K562 (cell line): ENCODE measurements around the gene DGCR2. TPM values are rescaled to one million over a fixed set of nuclear protein-coding genes. Genes with fewer than 3 reads are reported as not detected.

ENCODE experiments used
- AFF1 ChIP-seq, 2 experiments: fragments of 450-650 bp; IDR thresholded peaks; 2 replicates each; pipeline ENCODE4 v1.6.1; 2018; ENCODE audit warnings: mild to moderate bottlenecking in 2 of 2, low read depth in 1 of 2; ENCODE audit not compliant: partially characterized antibody in 2 of 2
- ARID3B ChIP-seq: fragments of 250-450 bp; sonication (Bioruptor Pico); IDR thresholded peaks from 2 replicates; pipeline ENCODE4 v1.4.0; 2020; ENCODE audit warnings: borderline replicate concordance
- DPF2 ChIP-seq: fragments of 450-650 bp; IDR thresholded peaks from 2 replicates; pipeline ENCODE4 v1.6.1; 2016
- FIP1L1 ChIP-seq: fragments of 200-400 bp; formaldehyde crosslinking; IDR thresholded peaks from 2 replicates; pipeline ENCODE4 v1.6.1; 2018; ENCODE audit warnings: mild to moderate bottlenecking, low read depth, low read length; ENCODE audit not compliant: poor library complexity, severe bottlenecking
- GATAD2A ChIP-seq: fragments of 450-650 bp; IDR thresholded peaks from 2 replicates; pipeline ENCODE4 v1.6.1; 2017
- KDM4B ChIP-seq, 2 experiments: fragments of 450-650 bp in 1 of 2; sonication (generic) in 1 of 2; IDR thresholded peaks; 2 replicates each; pipeline ENCODE4 v1.6.1; 2016 to 2017; ENCODE audit warnings: borderline replicate concordance in 2 of 2, antibody characterized with exemption in 1 of 2, low read depth in 1 of 2, mild to moderate bottlenecking in 1 of 2
- PHTF2 ChIP-seq: fragments of 250-450 bp; sonication (Bioruptor Pico); IDR thresholded peaks from 2 replicates; pipeline ENCODE4 v1.5.0; 2021; ENCODE audit warnings: mild to moderate bottlenecking
- PKNOX1 ChIP-seq: fragments of 450-650 bp; IDR thresholded peaks from 2 replicates; pipeline ENCODE4 v1.6.1; 2016
- PTBP1 ChIP-seq: fragments of 200-400 bp; formaldehyde crosslinking; IDR thresholded peaks from 2 replicates; pipeline ENCODE4 v1.6.1; 2017; ENCODE audit warnings: low read depth, low read length
- RERE ChIP-seq: sonication (generic); formaldehyde crosslinking; IDR thresholded peaks from 2 replicates; pipeline ENCODE4 v1.8.0; 2023; ENCODE audit warnings: missing genetic modification reagents, mild to moderate bottlenecking, borderline replicate concordance
- SIRT6 ChIP-seq: IDR thresholded peaks from one replicate; pipeline ENCODE4 v1.6.1; 2012; ENCODE audit warnings: low read depth, mild to moderate bottlenecking, control low read depth, inconsistent platforms, low read length, moderate library complexity
- SMAD4 ChIP-seq: fragments of 250-450 bp; sonication (Bioruptor Pico); conservative IDR thresholded peaks from 2 replicates; pipeline ENCODE4 v1.8.0; 2021; ENCODE audit warnings: inconsistent platforms, mild to moderate bottlenecking, moderate library complexity
- STAG1 ChIP-seq: sonication (generic); formaldehyde crosslinking; IDR thresholded peaks from 2 replicates; pipeline ENCODE4 v1.5.0; 2020; ENCODE audit warnings: missing genetic modification reagents, borderline replicate concordance
- TBL1XR1 ChIP-seq, 2 experiments: IDR thresholded peaks; 2 replicates each; pipeline ENCODE4 v1.6.1; 2012; ENCODE audit warnings: improper control_type of control experiment in 2 of 2, low read length in 2 of 2, mild to moderate bottlenecking in 1 of 2
- THRB ChIP-seq: fragments of 450-650 bp; formaldehyde crosslinking; conservative IDR thresholded peaks from 2 replicates; pipeline ENCODE4 v1.4.0; 2022; ENCODE audit warnings: mild to moderate bottlenecking, missing genetic modification characterization
- polyA plus RNA-seq, 8 experiments: library from polyadenylated mRNA; depleted of rRNA in 4 of 8; stranded (reverse) in 5 of 8; unstranded in 3 of 8; fragments of >200 nt; fragmentation: Nextera tagmentation in 2 of 8; fragmentation: Illumina TruSeq in 1 of 8; extraction: Ambion mirVana in 2 of 8; extraction: Trizol in 1 of 8; gene quantifications; 2 replicates each; pipeline versions ENCODE4 v1.2.1 to v1.2.3, GENCODE V29; 2011 to 2014; ENCODE audit warnings: inconsistent platforms in 1 of 8, missing spikeins in 1 of 8
- total RNA-seq, 7 experiments: library from RNA; depleted of rRNA in 6 of 7; stranded (reverse); fragments of >200 nt in 6 of 7; fragmentation: Illumina TruSeq in 2 of 7; extraction: Trizol in 2 of 7; gene quantifications; 2 replicates each; pipeline versions ENCODE4 v1.2.1 to v1.2.3, GENCODE V29; 2011 to 2021; ENCODE audit warnings: low replicate concordance in 1 of 7

The DGCR2 gene
- total and polyA plus RNA-seq, 9 of the 15 experiments (the other 6 are each of a cell fraction or from before 2014, with no cell fraction given) = 0.69 to 101 (median 56.4) TPM

- peak; percentile 27; the same call in 1 of the 2 replicates for TF ChIP-seq PKNOX1
- no peak for TF ChIP-seq GATAD2A
- no peak for TF ChIP-seq SIRT6
- no peak for TF ChIP-seq STAG1 (CRISPR knock-in tag)
- no peak for TF ChIP-seq THRB (CRISPR knock-in tag)
- TF ChIP-seq DPF2 = no peak; the same call in 1 of the 2 replicates
- no peak; a peak in 1 of 4 replicates for TF ChIP-seq TBL1XR1 (IDR thresholded peaks at IDR 0.05; ENCODE audit: low read length in 2 of 2)
- TF ChIP-seq PTBP1 = no peak
- TF ChIP-seq ARID3B (CRISPR knock-in tag) = no peak
- TF ChIP-seq PHTF2 (CRISPR knock-in tag) = no peak
- TF ChIP-seq SMAD4 (CRISPR knock-in tag) = peak; percentile 34
- TF ChIP-seq AFF1 (IDR thresholded peaks at IDR 0.05; ENCODE audit: low read depth in 1 of 2, partially characterized antibody in 2 of 2) = no peak
- no peak for TF ChIP-seq KDM4B (IDR thresholded peaks at IDR 0.05; ENCODE audit: borderline replicate concordance in 2 of 2, low read depth in 1 of 2)
- no peak for TF ChIP-seq RERE (CRISPR knock-in tag)
- no peak for TF ChIP-seq FIP1L1
Measured at GRCh38 chr22:19108807-19109197, 13.4 kb downstream of the DGCR2 start (continued).
